Stimulated activated CD4-positive, alpha-beta T cell treated with anti-CD3 and anti-CD28 coated beads, TNF-alpha, amount 100 ng/mL, for 24 hours (primary cell): ENCODE results near the gene CSDE1.

Experiments used
- DNase-seq, 3 experiments: peaks; one replicate each; pipeline ENCODE4 v3.0.0-alpha.2; 2020; ENCODE audit warnings: low read depth in 3 of 3

The CSDE1 gene

DNA sequence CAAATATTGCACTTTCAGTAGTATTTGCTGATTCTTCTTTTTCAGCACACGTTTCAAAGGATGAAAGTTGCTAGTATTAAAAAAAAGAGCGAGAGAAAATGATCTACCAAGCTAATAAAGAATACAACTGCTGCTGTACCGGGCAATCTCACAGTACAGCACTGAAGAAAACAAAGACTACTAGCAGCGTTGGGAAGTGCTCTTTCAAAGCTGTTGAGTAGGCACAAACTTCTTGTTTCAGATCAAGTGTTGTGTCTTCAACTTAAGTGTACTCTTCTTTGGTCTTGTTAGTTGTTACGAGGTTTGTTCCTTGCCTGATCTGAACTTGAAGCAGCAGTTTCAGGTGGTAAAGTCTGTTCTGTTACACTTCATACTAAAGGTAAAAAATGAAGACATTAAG, 7.9 kb downstream of the CSDE1 start:
- no peak for DNase-seq

DNA sequence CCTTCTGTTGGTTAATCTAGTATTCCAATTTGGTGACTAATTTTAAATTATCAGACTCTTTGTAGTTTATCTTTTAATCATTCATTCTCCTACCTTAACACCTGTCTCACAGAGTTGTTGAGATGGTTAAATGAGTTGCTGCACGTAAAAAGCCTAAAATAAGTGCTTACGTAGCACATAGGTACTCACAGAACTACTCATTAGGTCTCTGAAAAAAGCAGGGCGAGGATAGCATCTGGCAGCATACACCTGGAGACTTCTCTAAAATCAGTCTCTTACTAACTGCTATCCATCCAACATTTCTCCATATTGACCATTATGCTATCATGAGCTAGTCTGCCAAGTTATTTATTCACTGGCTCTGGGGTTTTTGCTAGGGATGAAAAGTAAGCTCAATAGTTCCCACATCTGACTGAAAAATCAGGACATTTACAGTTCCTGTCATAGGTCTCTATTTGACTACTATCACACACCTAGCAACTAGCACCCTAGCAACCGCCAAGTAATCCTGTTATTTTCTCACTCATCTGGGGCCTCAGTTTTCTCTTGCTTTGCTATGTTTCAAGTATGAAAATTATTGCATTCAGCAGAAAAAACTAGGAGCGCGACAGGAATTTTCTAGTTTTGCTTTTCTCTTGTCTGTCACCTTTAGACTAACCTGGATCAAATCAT, 11.2 kb downstream of the CSDE1 start:
- no peak for DNase-seq

DNA sequence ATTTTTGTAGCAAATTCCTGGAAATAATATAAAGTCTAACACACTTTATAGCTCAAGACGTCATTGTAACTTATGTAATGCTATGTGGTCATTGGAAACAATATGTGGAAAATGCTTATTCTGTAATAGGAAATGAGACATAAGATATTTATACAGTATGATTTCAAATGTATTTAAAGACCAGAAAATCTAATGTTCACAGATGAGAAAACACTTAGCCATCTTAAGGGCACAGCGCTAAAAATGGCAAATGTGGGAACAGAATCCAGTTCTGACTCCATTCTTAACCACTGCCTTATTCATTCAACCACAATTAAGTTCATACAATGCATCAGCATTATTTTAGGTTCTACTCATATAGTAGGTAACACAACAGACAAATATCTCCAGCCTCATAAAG, 12.5 kb downstream of the CSDE1 start:
- DNase-seq = no peak

DNA sequence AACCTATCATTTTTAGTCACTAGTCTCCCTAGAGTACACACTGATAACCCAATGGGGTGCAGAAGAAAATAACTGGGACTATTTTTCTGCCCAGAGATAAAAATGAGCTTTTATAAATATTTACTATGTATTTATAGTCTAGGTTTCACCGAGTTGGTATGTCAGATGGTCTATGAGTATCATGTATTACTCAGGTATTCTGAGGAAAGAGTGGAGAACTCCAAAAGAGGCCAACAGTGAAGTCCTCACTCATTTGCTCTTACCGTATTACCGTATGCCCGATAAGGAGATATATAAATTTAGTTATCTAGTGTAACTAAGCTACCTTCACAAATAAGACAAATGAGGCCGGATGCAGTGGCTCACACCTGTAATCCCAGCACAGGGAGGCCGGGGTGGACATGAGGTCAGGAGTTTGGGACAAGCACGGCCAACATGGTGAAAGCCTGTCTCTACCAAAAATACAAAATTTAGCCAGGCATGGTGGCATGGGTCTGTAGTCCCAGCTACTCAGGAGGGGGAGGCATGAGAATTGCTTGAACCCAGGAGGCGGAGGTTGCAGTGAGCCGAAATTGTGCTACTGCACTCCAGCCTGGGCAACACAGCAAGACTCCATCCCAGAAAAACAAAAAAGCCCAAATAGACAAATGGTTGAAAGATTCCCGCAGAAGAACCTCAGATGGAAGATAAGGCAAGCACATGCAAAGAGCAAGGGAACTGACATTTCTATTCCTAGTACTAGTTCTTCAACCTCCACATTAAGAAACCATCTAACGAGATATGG, 15.6 kb downstream of the CSDE1 start:
- DNase-seq = no peak

DNA sequence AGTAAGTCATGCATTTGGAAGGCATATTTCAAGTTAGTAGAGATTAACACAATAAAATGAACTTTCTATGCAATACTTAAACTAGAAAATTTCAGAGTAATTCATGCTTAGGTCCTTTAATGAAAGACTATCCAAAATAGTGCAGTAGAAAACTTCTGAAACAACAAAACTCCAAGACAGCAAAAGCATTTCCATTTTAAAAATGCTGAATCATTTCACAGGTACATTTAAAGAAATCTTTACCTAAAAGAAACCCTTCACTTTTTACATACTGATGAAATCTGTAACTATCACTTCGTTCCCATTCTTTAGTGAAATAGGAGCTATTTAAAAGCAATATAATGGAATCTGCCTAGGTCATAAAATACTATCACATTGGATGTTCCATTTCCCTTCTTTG, 17.5 kb downstream of the CSDE1 start:
- no peak for DNase-seq

DNA sequence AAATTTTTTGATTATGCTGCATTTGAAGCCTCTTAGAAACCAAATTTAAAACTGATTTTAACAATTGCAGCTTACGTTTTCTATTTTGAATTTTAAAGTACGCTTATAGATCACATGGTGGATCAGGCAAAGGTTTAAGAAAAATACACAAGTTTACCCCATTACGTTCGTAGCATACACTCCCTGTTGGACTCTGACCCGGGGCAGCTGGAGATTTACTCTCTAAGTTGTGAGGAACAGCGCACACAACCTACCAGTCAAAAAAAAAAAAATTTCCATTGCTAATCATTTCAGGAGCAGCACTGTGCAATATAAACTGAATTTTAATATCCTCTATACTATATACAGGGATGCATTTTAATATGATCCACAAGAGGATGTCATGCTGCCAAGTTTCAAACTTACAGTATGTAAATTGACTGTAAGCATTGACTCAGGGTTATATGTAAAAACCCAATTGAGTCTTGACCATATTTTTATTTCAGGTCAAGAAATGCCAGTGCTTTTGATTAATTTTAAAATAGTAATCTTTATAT, 20.4 kb downstream of the CSDE1 start:
- DNase-seq = no peak

DNA sequence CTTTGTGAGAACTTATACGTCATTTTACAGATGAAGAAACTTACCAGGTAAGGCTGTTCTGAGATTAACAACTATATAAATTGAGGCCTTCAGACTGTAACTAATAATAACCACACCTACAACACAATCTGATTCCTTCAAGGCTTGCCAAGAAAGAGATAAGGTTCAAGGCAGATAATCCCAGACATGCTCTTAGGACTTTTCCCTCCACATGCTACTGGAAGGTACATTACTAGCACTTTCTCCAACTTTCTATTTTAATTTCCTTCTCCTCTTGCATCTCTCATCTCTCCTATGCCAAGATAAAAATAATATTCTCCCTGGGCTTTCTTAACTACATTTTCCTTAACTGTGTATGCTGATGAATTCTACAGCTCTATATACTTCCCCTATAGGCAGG, 22.3 kb downstream of the CSDE1 start:
- no peak for DNase-seq

DNA sequence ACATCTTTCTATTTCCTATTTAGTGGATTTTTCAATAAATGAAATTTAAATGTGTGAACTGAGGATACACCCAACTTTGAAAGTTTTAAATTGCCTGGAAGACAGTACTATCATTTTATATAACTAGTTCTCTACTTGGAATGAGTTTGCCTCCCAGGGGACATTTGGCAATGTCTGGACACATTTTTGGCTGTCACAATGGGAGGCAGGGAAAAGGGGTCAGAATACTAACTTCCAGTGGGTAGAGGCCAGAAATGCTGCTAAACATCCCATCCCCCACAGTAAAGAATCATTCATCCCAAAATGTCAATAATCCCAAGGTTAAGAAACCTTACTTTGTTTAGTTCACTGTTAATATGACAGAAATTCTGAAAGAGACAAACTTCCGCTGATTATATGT, 28.0 kb downstream of the CSDE1 start:
- no peak for DNase-seq

DNA sequence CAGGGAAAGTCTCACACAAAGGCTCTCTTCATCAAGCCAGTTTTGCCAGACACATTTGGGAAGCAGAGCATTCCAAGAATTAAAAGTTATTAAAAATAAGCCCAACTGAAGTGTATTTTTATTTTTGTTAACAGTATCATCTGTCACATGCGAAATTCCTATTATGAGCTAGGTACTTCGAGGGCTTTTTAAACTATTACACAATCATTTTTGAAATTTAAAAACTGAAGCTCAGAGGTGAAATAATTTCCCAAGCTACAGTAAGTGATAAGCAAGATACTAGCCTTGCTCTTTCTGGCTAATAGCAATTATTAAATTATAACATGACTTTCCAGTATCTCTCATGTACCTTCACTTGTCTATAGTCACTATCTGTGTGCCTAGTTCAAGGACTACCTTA, 29.2 kb downstream of the CSDE1 start:
- DNase-seq = no peak

DNA sequence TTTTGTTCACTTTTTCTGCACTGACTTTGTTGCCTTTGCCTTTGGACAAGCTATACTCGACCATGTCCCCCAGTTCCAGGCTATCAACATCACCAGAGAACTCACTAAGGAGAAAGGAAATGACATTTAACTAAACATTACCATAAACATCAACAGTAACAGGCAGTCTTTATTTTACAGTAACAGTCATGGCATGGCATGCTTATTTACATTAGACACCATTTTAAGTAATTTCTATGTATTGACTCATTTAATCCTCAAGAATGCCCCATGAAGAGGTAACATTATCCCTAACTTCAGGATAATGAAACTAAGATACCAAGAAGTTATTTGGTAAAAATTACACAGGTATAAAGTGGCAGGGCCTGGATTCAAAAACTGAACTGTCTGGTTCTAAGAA, 32.6 kb downstream of the CSDE1 start:
- DNase-seq = no peak

DNA sequence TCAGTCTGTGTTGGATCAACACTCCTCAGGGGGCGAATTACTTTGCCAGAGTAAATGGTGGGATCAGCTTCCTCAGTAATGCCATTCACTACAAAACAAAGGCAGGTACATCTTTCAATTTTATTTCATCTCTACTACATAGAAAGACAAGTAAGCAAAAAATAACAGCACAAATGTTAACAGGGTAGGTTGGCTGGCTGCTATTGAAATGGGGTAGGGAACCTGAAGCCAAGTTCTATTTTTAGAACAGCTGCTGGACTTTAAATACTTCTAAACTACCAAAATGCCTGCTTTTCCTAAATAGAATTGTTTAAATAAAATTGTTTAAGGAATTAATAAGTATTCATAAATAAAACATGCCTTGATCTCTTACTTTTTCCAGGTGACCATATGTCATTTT, 33.9 kb downstream of the CSDE1 start:
- DNase-seq = no peak

DNA sequence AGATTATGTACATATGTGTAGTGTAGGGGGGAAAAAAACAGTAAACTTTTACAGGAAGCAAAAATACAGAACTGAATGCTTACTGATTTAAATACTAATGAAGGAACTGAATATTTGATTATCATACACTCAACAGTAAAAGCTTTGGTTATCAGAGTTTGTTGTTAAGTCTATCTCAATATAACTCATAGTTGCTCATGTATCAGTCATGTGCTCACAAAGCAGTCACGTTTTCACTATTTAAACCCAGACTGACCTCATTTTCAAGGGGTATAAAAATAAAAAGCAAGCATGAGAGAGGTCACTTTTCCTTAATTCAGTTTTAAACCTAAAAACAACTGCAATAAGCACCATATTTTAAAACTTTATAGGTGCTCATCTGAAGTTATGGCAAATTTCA, 34.3 kb downstream of the CSDE1 start:
- DNase-seq = no peak

DNA sequence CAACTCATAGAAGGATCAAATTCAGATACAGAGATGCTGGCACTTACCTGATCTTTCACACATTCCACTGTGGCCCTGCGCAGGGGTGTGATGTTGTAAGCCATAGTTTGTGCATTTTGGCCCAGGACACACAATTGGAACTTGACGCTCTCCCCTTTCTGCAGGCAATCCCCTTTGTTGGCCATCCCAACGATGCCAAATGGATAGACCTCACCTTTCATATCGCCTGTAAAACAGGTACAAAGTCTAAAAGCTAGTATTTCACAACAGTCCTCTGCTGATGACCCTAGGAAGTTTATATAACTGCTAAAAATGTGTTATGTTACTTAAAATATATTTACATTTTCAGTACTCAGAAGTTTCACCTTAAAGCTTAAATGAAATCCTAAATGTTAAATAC, 37.3 kb downstream of the CSDE1 start:
- DNase-seq = no peak

DNA sequence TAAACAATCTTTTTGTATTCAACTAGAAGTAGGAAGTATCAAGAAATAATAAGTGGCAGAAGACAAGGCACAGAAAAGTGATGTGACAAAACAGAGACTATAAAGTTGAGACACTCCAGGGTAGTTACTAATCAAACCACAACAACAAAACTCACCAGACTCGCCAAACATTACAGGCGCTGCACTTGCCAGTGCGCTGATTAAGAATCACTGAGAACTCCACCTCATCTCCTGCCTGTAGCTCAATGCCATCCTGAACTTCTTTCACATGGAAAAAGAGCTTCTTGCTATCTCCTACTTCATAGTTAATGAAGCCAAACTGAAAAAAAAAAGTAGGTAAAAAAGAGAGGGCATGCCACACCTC, 38.4 kb downstream of the CSDE1 start:
- no peak for DNase-seq

DNA sequence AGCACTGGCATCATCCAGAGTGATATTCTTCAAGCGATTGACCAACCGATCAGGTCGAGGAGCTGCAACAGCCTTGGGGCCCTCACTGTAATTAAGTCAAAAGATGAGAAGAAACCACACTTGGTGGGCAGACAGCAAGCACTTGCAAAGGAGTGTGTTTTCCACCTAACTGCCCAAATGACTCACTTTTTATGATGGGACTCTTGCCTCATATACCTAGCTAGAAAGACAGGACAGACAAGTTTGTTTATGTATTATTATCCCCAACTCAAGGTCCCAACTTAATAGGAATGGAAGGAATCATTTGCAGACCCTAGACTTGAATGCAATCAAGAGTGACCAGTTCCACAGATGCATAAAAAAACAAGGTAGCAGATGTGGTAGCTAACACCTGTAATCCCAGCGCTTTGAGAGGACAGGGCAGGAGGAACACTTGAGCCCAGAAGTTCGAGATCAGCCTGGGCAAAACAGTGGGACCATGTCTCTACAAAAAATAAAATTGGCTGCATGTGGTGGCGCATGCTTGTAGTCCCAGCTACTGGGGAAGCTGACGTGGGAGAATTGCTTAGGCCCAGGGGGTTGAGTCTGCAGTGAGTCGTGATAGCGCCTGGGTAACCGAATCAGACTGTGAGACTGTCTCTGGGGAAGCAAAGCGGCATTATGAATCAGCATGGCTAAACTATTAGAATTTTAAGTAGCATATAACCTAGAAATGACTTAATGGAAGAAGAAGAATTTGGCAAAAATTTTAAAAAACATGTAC, 38.9 kb downstream of the CSDE1 start:
- peak in 1 of 3 experiments; percentile 8 for DNase-seq

DNA sequence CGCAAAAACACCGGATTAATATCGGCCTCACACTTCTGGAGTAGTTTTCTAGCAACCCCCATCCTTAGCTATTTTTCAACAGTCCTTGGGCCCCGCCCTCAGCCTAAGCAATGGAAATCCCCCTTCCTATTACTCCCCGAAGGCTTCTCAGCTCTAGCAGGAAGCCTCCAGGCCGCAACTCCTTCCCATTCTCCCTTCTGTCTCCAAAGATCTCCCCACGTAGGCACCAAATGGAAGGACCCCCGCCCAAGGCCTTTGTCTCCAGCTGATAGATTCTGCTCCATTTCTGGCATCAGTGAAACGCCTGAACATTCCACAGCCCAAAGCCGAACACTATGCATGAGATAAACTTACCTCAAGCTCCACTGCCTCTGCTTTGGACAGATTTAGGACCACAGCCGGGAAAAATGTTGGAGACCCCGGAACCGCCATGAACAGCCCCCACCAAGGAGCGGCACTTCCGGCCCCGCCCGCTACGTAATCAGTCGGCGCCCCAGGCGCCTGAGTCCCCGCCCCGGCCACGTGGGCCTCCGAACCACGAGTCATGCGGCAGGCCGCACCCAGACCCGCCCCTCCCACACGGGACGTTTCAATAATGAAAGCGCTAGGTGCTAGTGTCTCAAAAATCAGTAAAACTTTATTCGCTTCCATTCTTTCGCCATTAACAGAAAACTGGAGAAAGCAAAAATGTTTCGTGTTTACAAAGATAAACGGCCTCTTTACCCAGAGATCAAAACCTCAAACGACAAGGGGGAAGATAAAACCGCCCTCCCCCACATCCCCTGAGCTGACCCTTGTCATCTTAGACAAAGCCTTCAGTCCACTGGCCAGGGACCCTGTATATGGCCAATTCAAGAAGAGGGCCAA, 41.2 kb downstream of the CSDE1 start, which contains the start of gene NRAS:
TSS of gene NRAS (minus strand) at position 468 of the 867 bp plus-strand sequence. CDS start 611 bp downstream, outside the sequence.
- peak; percentile 91 to 94 (median 93) for DNase-seq

DNA sequence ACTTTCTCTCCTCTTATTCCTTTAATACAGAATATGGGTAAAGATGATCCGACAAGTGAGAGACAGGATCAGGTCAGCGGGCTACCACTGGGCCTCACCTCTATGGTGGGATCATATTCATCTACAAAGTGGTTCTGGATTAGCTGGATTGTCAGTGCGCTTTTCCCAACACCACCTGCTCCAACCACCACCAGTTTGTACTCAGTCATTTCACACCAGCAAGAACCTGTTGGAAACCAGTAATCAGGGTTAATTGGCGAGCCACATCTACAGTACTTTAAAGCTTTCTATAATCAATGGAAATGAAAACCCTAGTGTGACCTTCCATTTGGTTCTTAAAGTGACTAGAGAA, 41.9 kb downstream of the CSDE1 start:
- DNase-seq = no peak

DNA sequence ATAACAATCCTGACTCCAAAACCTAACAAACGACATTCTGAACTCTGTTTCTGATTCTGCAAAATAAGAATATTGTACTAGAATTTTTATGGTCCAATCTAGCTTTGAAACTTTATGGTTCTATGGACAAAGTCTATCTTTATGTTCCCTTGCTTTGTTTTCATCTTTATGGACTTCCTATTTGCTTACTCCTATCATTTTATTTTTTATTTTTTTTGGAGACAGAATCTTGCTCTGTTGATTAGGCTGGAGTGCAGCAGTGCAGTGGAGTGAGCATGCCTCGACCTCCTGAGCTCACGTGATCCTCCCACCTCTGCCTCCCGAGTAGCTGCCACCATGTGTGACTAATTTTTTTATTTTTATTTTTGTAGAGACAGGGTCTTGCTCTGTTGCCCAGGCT, 44.8 kb downstream of the CSDE1 start:
- no peak for DNase-seq

DNA sequence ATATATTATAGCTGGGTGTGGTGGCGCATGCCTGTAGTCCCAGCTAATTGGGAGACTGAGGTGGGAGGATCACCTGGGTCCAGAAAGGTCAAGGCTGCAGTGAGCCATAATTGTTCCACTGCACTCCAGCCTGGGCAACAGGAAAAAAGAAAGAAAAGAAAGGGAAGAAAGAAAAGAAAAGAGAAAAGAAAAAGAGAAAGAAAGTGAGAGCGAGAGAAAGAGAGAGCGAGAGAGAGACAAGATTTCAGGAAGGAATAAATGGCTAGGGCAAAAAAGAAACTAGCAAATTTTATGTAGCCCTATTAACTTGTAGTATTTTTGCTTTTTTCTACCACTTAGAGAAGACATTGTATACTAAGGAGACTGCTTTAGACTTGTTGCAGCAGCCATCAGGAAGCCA, 47.4 kb downstream of the CSDE1 start:
- DNase-seq = no peak

DNA sequence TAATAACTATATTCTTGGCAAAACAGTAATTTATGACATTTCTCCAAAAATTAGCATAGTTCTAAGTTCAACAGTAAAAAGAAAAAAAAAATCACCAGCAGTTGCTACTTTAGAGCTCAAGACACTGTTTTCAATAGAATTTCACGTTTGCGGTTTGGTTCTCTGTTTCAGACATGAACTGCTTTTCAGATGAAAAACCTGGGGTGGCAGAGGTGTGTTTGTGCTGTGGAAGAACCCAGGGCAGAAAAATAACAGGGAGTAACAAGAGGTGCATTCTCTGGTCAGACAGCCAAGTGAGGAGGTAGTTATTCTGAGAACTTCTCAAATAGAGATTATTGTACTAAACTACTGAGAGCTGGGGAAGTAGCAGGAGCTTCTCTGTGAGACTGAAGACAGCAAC, 50.2 kb downstream of the CSDE1 start:
- no peak for DNase-seq

DNA sequence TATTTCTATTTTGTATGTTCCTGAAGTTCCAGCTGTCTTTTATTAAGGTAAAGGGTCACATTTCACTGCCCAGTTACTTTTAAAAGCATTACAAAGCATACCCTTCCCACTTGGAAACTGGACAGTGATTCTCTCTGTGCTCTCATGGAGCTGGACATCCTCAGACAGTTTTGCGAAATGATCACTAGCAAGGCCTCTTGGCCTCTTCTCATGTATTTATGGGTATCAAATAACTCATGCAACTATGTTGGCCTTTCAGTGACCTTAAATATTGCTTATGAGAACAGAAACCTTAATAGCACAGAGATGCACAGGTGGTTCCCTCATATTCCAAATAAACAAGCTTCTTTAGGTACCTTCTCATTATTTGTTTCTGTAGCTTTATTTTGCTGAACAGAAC, 54.5 kb downstream of the CSDE1 start:
- DNase-seq = no peak

DNA sequence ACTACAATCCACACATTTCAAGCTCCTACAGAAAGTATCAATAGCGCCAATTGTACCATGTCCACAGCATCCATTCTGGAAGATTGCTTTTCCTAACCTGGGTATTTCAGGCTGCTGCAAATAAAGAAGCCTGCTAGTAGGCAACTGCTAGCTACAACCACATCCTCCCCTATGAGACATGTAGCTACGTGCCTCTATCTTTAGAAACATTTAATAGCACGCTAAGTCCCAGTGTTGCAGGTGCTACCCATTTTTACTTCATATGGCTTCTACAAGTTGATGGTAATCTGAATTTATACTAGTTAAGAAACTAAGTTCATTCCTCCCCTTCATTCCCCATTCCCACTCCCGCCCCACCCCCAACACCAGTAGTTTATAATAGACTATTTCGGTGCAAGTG, 55.0 kb downstream of the CSDE1 start:
- no peak for DNase-seq
